IMR-90 (cell line): ENCODE measurements around the gene CRYBA2. TPM values are rescaled to one million over a fixed set of nuclear protein-coding genes. Genes with fewer than 3 reads are reported as not detected.

Experiments used
- ATAC-seq: fragments of 200-7000 bp; cut with Tn5 transposase; 2 replicates; pipeline ENCODE4 v1.9.1; 2020; ENCODE audit warnings: low read depth, mild to moderate bottlenecking, moderate library complexity
- BruUV-seq: library from RNA; stranded (reverse); fragments of 400-500 nt; replicated peaks from 2 replicates; lab custom pipeline; 2021; lab: Mats Ljungman, UMichigan
- CTCF ChIA-PET: fragments of 300-600 bp; formaldehyde crosslinking; extraction: SDS; loops from one replicate; lab custom pipeline; 2021; ENCODE audit warnings: antibody characterized with exemption; lab: Yijun Ruan, JAX
- POLR2A ChIA-PET: fragments of 300-600 bp; sonication (Branson Sonifier 250); formaldehyde crosslinking; loops from one replicate; lab custom pipeline; 2022; ENCODE audit warnings: antibody characterized with exemption; ENCODE audit not compliant: unreplicated experiment; lab: Charles Lee
- DNase-seq: peaks from one replicate; pipeline ENCODE4 v3.0.0; 2013
- H2AFZ ChIP-seq: replicated peaks from 2 replicates; pipeline ENCODE3; 2013; ENCODE audit warnings: low read length, mild to moderate bottlenecking; ENCODE audit not compliant: poor library complexity
- H2AK5ac ChIP-seq: 2 replicates; pipeline ENCODE4 v1.6.1; 2013; ENCODE audit warnings: low read depth, low read length, inconsistent platforms
- H2AK9ac ChIP-seq: replicated peaks from 2 replicates; pipeline ENCODE3; 2013; ENCODE audit warnings: mild to moderate bottlenecking, low read depth, low read length, moderate library complexity; ENCODE audit not compliant: poor library complexity
- H2BK120ac ChIP-seq: 2 replicates; pipeline ENCODE4 v1.6.1; 2013; ENCODE audit warnings: low read depth, low read length, inconsistent platforms
- H2BK15ac ChIP-seq: 3 replicates; pipeline ENCODE4 v1.6.1; 2013; ENCODE audit warnings: low read depth, low read length, inconsistent platforms
- H2BK20ac ChIP-seq: 2 replicates; pipeline ENCODE4 v1.6.1; 2013; ENCODE audit warnings: low read depth, mild to moderate bottlenecking, inconsistent platforms, low read length, moderate library complexity
- H2BK5ac ChIP-seq: 2 replicates; pipeline ENCODE4 v1.6.1; 2013; ENCODE audit warnings: mild to moderate bottlenecking, low read depth, low read length, inconsistent platforms; ENCODE audit not compliant: poor library complexity, severe bottlenecking
- H3K14ac ChIP-seq: replicated peaks from 2 replicates; pipeline ENCODE4 v1.6.1; 2013; ENCODE audit warnings: low read depth, low read length, inconsistent platforms
- H3K18ac ChIP-seq: 2 replicates; pipeline ENCODE4 v1.6.1; 2013; ENCODE audit warnings: low read depth, low read length, control low read depth
- H3K23ac ChIP-seq: 2 replicates; pipeline ENCODE4 v1.6.1; 2013; ENCODE audit warnings: low read depth, low read length, inconsistent platforms
- H3K27ac ChIP-seq: 2 replicates; pipeline ENCODE4 v1.5.1; 2013; ENCODE audit warnings: mild to moderate bottlenecking, control low read depth, low read length; ENCODE audit not compliant: insufficient read depth
- H3K27me3 ChIP-seq: 2 replicates; pipeline ENCODE4 v1.6.1; 2013; ENCODE audit warnings: low read length; ENCODE audit not compliant: control insufficient read depth, insufficient read depth
- H3K36me3 ChIP-seq: 2 replicates; pipeline ENCODE4 v1.6.1; 2013; ENCODE audit warnings: low read length, mixed read lengths; ENCODE audit not compliant: control insufficient read depth, insufficient read depth
- H3K4ac ChIP-seq: 2 replicates; pipeline ENCODE4 v1.6.1; 2013; ENCODE audit warnings: low read depth, low read length, inconsistent platforms
- H3K4me1 ChIP-seq: 2 replicates; pipeline ENCODE4 v1.6.1; 2013; ENCODE audit warnings: low read length, mixed read lengths; ENCODE audit not compliant: control insufficient read depth, insufficient read depth
- H3K4me2 ChIP-seq: 2 replicates; pipeline ENCODE4 v1.6.1; 2013; ENCODE audit warnings: low read depth, mild to moderate bottlenecking, control low read depth, low read length, moderate library complexity
- H3K4me3 ChIP-seq: 2 replicates; pipeline ENCODE4 v1.5.1; 2013; ENCODE audit warnings: low read depth, mild to moderate bottlenecking, control low read depth, low read length, moderate library complexity; ENCODE audit not compliant: insufficient read depth
- H3K56ac ChIP-seq: 2 replicates; pipeline ENCODE4 v1.6.1; 2013; ENCODE audit warnings: low read length, inconsistent platforms; ENCODE audit not compliant: insufficient read depth; ENCODE audit errors: extremely low read depth
- H3K79me1 ChIP-seq, 2 experiments: 2 replicates each; pipeline ENCODE4 v1.6.1; 2013; ENCODE audit warnings: low read length in 2 of 2, inconsistent platforms in 1 of 2, low read depth in 1 of 2
- H3K9ac ChIP-seq: 2 replicates; pipeline ENCODE4 v1.6.1; 2013; ENCODE audit warnings: low read depth, low read length, control low read depth
- H3K9me1 ChIP-seq: 2 replicates; pipeline ENCODE4 v1.6.1; 2013; ENCODE audit warnings: low read length, inconsistent platforms; ENCODE audit not compliant: insufficient read depth
- H3K9me3 ChIP-seq: 2 replicates; pipeline ENCODE4 v1.6.1; 2013; ENCODE audit warnings: low read length; ENCODE audit not compliant: control insufficient read depth, insufficient read depth
- H4K20me1 ChIP-seq: 2 replicates; pipeline ENCODE4 v1.6.1; 2013; ENCODE audit warnings: low read length, inconsistent platforms; ENCODE audit not compliant: insufficient read depth
- H4K5ac ChIP-seq: 2 replicates; pipeline ENCODE4 v1.6.1; 2013; ENCODE audit warnings: mild to moderate bottlenecking, low read depth, low read length, control low read depth
- H4K8ac ChIP-seq, 2 experiments: 2 replicates each; pipeline ENCODE4 v1.6.1; 2013; ENCODE audit warnings: low read depth in 2 of 2, low read length in 2 of 2, control low read depth in 1 of 2, inconsistent platforms in 1 of 2
- H4K91ac ChIP-seq: 2 replicates; pipeline ENCODE4 v1.6.1; 2013; ENCODE audit warnings: low read depth, low read length, inconsistent platforms; ENCODE audit not compliant: insufficient read depth
- BHLHE40 ChIP-seq: fragments of 150-350 bp; IDR thresholded peaks from 2 replicates; pipeline ENCODE4 v1.6.1; 2016; ENCODE audit warnings: mild to moderate bottlenecking, low read depth, low read length
- CEBPB ChIP-seq: IDR thresholded peaks from 2 replicates; pipeline ENCODE4 v1.6.1; 2012; ENCODE audit warnings: low read depth, low read length, improper control_type of control experiment
- CHD1 ChIP-seq: IDR thresholded peaks from 2 replicates; pipeline ENCODE4 v1.6.1; 2012; ENCODE audit warnings: low read depth, low read length, improper control_type of control experiment
- CTCF ChIP-seq: conservative IDR thresholded peaks from 2 replicates; pipeline ENCODE4 v1.5.1; 2012; ENCODE audit warnings: mild to moderate bottlenecking, low read depth, low read length, improper control_type of control experiment
- ELK1 ChIP-seq: fragments of 150-350 bp; IDR thresholded peaks from 2 replicates; pipeline ENCODE4 v1.6.1; 2016; ENCODE audit warnings: low read depth, mild to moderate bottlenecking, low read length, moderate library complexity, borderline replicate concordance
- FOS ChIP-seq: fragments of 150-350 bp; IDR thresholded peaks from 2 replicates; pipeline ENCODE4 v1.6.1; 2016; ENCODE audit warnings: low read depth, low read length
- MAFK ChIP-seq: IDR thresholded peaks from 2 replicates; pipeline ENCODE4 v1.6.1; 2012; ENCODE audit warnings: low read depth, low read length, improper control_type of control experiment
- MAZ ChIP-seq: IDR thresholded peaks from 2 replicates; pipeline ENCODE4 v1.6.1; 2012; ENCODE audit warnings: low read depth, mild to moderate bottlenecking, low read length, improper control_type of control experiment, moderate library complexity, borderline replicate concordance
- MXI1 ChIP-seq: IDR thresholded peaks from 2 replicates; pipeline ENCODE4 v1.6.1; 2012; ENCODE audit warnings: low read depth, mild to moderate bottlenecking, low read length, moderate library complexity, borderline replicate concordance
- NFE2L2 ChIP-seq: fragments of 150-350 bp; IDR thresholded peaks from 2 replicates; pipeline ENCODE4 v1.6.1; 2016; ENCODE audit warnings: low read depth, mild to moderate bottlenecking, low read length
- POLR2A ChIP-seq: IDR thresholded peaks from 2 replicates; pipeline ENCODE4 v1.6.1; 2012; ENCODE audit warnings: mild to moderate bottlenecking, low read depth, low read length
- RAD21 ChIP-seq: IDR thresholded peaks from 2 replicates; pipeline ENCODE4 v1.6.1; 2012; ENCODE audit warnings: low read length, improper control_type of control experiment
- RCOR1 ChIP-seq: IDR thresholded peaks from 2 replicates; pipeline ENCODE4 v1.6.1; 2012; ENCODE audit warnings: mild to moderate bottlenecking, low read length, improper control_type of control experiment; ENCODE audit not compliant: insufficient replicate concordance
- RFX5 ChIP-seq: IDR thresholded peaks from 2 replicates; pipeline ENCODE4 v1.8.0; 2012; ENCODE audit warnings: low read depth, mild to moderate bottlenecking, low read length, moderate library complexity
- SMC3 ChIP-seq: fragments of 150-350 bp; IDR thresholded peaks from 2 replicates; pipeline ENCODE4 v1.6.1; 2016; ENCODE audit warnings: low read depth, mild to moderate bottlenecking, antibody characterized with exemption, low read length, moderate library complexity
- USF2 ChIP-seq: fragments of 150-350 bp; IDR thresholded peaks from 2 replicates; pipeline ENCODE4 v1.6.1; 2017; ENCODE audit warnings: mild to moderate bottlenecking, antibody characterized with exemption, low read length, low read depth
- WGBS, 2 experiments: methylation state at CpG; one replicate each; pipeline versions ENCODE4 v1.1.5 to v1.1.7; 2013; ENCODE audit warnings: missing lambda C conversion rate in 2 of 2; ENCODE audit not compliant: insufficient read length in 1 of 2; ENCODE audit errors: extremely low coverage in 2 of 2; 5-methylcytosine and 5-hydroxymethylcytosine counted together
- dilution Hi-C: fragments of 300-500 bp; cut with HindIII; formaldehyde crosslinking; loops from one replicate; pipeline ENCODE4 v1.14.3; 2018; ENCODE audit warnings: low sequenced_read_pairs; ENCODE audit not compliant: unreplicated experiment
- in situ Hi-C: fragments of 300-500 bp; cut with MboI; formaldehyde crosslinking; loops from 3 replicates; pipeline ENCODE4 v1.14.3; 2019; ENCODE audit warnings: low sequenced_read_pairs, inconsistent platforms, mixed read lengths
- intact Hi-C: fragments of 100-400 bp; cut with micrococcal nuclease; formaldehyde crosslinking; loops from 2 replicates; pipeline ENCODE4 v1.10.0; 2022
- polyA plus RNA-seq, 3 experiments: library from polyadenylated mRNA; depleted of rRNA; stranded (reverse); fragments of >200 nt; gene quantifications; 2 replicates each; pipeline ENCODE4 v1.2.3, GENCODE V29; 2012; ENCODE audit warnings: low replicate concordance in 1 of 3
- total RNA-seq: library from RNA; depleted of rRNA; stranded (reverse); fragments of >200 nt; gene quantifications from 2 replicates; pipeline ENCODE4 v1.2.3, GENCODE V29; 2012

CRYBA2 gene
- total and polyA plus RNA-seq, 2 of the 4 experiments (the other 2 are of a cell fraction): not detected

- Histone ChIP-seq H2AK5ac (no peak overlapping the region), H4K8ac (no peak overlapping the region), H3K4me3 (no peak overlapping the region), H4K20me1 (no peaks in the 10 kb centered on the region; the same call in 1 of the 2 replicates), H2AK9ac (no peak overlapping the region), H3K27ac (no peak overlapping the region), H3K9me1 (no peaks in the 10 kb centered on the region), H3K14ac (no peak overlapping the region), H4K91ac (no peak overlapping the region), H3K27me3 (peaks cover 83% of the 10 kb centered on the region), H3K9me3 (no peaks in the 10 kb centered on the region; the same call in 1 of the 2 replicates), H2AFZ (no peak overlapping the region), H3K56ac (no peak overlapping the region), H3K79me1 (no peaks in the 10 kb centered on the region), H3K4me2 (no peak overlapping the region), H3K23ac (no peak overlapping the region), H3K36me3 (no peaks in the 10 kb centered on the region), H3K9ac (no peak overlapping the region), H3K18ac (no peak overlapping the region), H2BK5ac (no peak overlapping the region), H3K4ac (no peak overlapping the region), H4K5ac (no peak overlapping the region), H2BK120ac (no peak overlapping the region), H2BK20ac (no peak overlapping the region), H3K4me1 (no peaks in the 10 kb centered on the region), H2BK15ac (no peak overlapping the region)
- DNase-seq (no peak), ATAC-seq (no peak; the same call in 1 of the 2 replicates)
- intact Hi-C loops: no loop called here
- in situ Hi-C loops: no loop called here
- TF ChIP-seq RFX5 (no peak), BHLHE40 (no peak), NFE2L2 (no peak), CHD1 (no peak), SMC3 (no peak), MAFK (no peak), RCOR1 (no peak), RAD21 (no peak), POLR2A (no peak), CEBPB (no peak), MAZ (no peak), ELK1 (no peak), FOS (no peak), MXI1 (no peak), CTCF (no peak), USF2 (no peak)
- BruUV-seq: no TSS peak
- ChIA-PET POLR2A (no interaction called here), CTCF (no interaction called here)
- dilution Hi-C loops: no loop called here
- WGBS, 2 experiments: 7% methylated on average over 13 of the region's 26 CpGs; no CpG with 5 or more reads in 1 of the 2 experiments
Observed at GRCh38 chr2:219001100-219001576, 7.9 kb upstream of the CRYBA2 start.
